ENCODE measurements around the gene COMMD6.

DNA sequence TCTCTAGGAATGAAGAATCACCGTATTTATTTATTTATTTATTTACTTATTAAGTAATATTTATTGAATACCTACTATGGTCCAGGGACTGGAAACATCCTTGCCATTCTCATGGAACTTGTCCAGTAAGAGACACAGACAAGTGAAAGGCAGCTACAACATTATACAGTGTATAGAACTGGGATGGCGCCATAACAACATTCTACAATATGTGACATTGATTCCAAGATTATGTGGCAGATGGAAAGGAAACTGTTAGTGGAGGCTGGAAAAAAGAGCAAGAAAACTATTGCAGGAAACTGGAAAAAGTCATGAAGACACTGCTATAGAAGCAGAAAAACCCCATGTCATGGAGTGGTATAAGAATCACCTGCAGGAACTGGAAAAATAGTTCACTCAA lies 46.3 kb downstream of the COMMD6 start:
- TF ChIP-seq POLR2AphosphoS5 (IDR thresholded peaks at IDR 0.05) (no peak), EP300 (IDR thresholded peaks at IDR 0.05) (no peak)
- TF ChIP-seq, protein P1, sequence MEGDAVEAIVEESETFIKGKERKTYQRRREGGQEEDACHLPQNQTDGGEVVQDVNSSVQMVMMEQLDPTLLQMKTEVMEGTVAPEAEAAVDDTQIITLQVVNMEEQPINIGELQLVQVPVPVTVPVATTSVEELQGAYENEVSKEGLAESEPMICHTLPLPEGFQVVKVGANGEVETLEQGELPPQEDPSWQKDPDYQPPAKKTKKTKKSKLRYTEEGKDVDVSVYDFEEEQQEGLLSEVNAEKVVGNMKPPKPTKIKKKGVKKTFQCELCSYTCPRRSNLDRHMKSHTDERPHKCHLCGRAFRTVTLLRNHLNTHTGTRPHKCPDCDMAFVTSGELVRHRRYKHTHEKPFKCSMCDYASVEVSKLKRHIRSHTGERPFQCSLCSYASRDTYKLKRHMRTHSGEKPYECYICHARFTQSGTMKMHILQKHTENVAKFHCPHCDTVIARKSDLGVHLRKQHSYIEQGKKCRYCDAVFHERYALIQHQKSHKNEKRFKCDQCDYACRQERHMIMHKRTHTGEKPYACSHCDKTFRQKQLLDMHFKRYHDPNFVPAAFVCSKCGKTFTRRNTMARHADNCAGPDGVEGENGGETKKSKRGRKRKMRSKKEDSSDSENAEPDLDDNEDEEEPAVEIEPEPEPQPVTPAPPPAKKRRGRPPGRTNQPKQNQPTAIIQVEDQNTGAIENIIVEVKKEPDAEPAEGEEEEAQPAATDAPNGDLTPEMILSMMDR (IDR thresholded peaks at IDR 0.05), result no peak

Data from stomach (tissue), 4 donors.